NOMO-1 treated with dmso at 0.1 percent for 144 hours (cell line): ENCODE measurements around the gene RNF20.
"Not testable (repeated sequence)": the region's sequence is repeated elsewhere in the genome, so short reads cannot be mapped to it uniquely, and the experiment has no call there.

Experiments
- DNase-seq: peaks from one replicate; lab custom pipeline; 2025; ENCODE audit not compliant: unreplicated experiment; lab: John Stamatoyannopoulos, UW

The RNF20 gene

DNA sequence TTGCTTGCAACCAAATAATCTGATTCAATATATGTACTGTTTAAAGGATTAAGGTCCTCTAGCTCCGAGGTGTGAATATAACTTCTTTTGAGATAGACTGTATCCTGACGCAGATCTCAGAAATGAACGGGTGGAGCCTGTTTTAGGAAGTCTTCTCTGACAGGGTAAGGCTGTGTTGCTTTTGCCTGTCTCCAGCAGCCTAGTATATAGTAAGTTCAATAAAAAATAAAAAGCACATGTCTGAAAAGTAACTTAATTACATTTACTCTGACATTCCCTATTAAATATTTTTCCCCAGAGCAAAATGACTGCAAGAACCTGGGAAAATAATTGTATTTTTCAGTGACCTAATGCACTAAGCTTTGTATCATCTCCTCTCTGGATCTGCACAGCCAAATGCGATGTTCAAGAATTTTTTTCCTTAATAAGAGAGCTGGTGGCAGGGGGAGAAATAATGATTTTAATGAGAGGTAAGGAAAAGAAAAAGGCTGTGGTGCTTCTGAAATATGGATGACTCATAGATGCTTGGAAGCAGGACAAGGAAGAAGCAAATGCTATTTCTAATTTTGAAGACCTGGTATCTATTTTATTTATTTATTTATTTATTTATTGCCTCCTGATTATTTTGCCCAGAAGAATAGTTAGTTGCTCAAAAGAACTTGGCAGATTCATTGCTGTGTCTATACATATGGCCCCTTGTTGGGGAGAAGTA lies 53.8 kb downstream of the RNF20 start:
- DNase-seq = no peak

DNA sequence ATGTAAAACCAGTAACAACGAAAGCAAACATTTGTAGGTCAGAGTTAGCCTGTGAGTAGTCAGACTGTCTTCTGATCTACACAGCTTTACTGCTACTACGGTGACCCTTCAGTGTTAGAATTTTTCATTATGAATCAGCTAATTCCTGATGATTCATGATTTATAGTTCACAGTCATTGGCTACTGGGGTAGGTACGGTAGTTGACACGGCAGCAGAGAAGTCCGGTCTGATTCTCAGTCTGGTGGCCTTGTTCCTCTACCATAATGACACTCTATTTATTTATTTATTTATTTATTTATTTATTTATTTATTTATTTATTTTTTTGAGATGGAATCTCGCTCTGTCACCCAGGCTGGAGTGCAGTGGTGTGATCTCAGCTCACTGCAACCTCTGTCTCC lies 56.4 kb downstream of the RNF20 start:
- not testable (repeated sequence) for DNase-seq

DNA sequence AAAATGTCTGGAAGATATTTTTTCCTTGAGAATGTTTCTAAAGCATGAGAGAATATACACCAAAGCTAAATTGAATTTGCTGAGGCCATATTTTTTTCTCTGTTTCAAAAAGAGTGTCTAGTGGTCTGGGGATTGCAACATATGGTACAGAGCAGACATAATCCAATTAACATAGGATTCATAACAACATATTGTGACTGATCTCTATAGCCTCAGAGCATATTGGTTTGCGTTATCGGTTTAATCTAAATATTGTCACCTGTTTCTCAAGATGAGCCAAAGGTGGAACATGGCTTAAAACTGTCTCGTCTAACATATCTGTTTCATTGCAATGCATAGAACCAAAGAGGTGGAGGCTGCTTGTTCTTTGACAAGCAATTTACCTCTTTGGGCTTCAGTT lies 57.2 kb downstream of the RNF20 start:
- DNase-seq = no peak

DNA sequence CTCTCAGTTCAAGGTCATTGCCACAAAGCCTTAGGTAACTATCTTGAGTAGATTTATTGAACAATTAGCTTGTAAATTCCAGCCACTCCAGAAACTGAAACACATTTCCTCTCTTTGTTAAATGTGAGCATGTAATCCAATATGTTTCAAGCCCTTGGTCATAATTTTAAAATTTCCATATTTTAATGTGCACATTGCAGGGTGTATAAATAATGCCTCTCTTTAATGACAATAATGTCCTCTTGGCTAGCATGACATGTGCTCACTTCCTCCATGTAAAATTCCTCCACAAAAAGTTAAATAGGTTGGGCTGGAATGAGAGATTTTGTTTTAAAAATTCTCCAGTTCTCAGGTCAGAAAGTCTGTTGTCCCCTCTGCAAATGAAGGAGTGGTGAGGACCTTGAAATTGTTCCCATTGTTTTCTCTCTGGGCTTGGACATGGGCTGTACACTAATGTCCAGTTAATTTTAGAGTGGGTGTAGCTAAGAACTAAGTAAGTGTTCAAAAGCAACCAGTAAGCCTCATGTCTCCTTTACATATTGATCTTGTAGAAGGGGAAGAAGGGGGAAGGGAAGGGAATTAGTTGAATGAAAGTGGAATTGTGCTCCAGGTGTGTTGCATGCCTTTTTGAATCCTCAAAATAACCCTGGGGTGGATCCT lies 58.3 kb downstream of the RNF20 start:
- DNase-seq = no peak

DNA sequence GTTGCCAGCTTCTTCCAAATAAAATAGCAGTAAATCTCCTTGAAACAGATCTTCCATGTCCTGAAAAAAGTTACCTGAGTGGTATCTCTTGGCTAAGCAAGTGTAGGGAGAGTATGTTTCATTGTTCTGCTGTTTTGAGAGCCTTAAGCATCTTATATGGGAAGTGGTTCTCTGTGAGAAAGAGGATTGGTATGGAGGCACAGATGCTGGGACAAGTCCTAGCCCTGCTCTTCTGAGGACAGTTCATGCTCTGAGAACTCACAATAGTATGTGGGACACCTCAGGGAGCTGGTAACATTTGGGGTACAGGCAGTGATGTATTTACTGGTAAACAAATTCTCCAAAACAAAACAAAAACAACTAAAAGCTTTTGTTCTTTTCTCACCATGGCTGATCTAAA lies 59.1 kb downstream of the RNF20 start:
- no peak for DNase-seq

DNA sequence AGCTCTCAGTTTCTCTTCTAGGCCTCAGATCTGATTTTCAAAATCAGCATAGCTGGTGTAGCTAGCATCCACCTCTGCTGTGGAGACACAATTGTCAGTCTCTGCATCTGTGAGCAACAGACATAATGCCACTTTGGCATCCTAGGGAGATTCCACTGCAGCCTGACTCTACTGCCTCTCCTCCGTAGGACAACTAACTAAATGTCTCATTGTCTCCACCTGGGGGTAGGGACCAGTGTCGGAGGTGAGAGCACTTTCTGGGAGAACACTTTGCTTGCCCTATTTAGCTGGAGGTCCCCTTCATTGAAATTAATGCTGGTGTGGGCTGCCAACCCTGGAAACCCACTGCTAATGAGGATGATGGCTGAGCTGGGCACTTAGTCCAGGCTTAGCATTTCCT lies 59.7 kb downstream of the RNF20 start:
- DNase-seq = no peak

DNA sequence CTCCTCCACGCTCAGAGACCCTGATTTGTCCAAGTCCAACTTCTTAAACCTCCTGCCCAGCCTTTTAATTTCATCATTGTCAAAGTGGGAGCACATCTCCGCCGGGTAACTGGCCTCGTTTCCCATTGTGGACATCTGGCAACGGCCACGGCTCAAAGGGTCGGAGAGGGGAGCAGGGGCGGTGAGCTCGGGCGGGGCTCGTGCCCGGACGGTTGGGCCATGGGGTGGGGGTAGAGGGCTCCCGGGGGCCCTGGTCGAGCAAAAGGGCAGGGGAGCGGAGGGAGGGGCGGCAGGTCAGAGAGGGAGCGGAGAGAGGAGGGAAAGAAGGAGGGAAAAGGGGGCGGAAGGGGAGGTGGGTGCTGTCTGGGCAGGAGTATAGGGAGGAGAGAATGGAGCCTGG lies 61.1 kb downstream of the RNF20 start, which contains the start of gene PPP3R2:
TSS of gene PPP3R2 (minus strand) at position 174 of the 400 bp plus-strand sequence. CDS start at position 126, 48 bp downstream.
- no peak for DNase-seq

DNA sequence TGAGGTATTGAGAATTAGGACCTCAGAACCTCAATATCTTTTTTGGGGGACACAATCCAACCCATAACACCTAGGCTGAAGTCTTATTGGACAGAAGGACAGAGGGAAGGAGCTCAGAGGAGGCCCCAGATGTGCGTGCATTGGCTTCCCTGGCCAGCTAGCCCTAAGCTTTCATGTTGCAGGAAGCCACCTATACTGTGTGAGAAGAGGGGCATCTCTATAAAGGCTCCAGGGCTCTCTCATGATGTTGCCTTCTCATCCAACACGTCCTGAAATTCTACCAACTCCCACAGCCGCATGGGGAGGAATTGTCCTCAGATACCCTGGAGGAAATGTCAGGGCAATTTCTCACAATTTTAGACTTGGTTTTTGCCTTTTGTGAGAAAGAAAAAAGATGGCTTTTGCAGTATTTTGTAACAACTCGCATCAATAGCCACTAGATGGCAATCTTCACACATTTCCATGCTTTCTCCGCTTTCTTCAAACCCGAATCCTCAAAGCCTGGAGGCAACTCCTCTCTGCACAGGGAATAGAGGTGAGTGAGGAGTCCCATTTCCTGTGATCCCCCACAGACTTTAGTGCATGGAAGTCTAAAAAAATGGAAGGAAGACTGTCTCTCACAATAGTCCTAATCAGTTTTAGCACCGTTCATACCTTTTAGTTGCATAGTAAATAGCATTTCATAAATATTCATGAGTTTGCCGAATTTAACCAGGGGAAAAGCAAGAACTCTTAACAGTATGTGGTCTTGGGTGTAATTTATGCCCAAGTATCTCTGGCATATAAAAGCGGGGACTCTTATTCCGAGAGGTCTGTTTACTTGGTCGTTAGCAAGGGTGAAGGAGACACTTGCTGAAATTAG lies 68.5 kb downstream of the RNF20 start:
- DNase-seq = no peak

DNA sequence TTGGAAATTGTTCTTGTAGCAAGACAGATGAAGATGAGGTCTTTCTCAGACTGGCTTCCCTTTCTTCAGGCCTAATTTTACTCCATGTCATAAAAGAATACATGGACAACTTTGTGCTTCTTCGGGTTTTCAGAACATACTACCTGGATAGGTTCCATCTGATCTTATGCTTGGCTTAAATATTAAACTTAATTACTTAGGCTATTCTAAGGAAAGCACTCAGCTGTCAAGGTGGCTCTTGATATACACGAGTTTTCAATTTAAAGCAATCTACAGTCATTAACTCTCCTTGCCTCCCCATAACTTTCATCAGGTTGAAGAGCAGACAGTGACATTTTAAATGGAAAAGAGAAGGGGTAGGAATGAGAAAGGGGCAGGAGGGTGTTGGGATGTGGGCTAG lies 70.6 kb downstream of the RNF20 start:
- no peak for DNase-seq

DNA sequence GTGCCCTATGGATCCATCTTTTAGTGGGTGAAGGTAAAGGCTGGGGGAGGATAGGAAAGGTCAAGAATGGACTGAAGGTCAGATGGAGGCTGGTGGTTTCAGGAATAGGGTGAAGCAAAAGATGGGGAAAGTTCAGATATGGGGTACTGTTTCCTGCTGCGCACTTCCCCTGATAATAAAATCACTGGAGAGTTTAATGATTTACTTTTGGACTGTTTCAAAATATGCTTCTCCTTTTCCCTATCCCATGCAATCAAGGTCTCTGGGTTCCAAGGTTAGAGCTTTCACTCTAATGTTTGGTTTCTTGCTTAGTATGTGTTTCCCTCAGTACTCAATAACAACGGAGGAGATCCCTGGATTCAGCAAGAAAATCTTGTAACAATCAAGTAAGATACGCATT lies 71.9 kb downstream of the RNF20 start:
- no peak for DNase-seq
